BLaER1 treated with 17β-estradiol and CSF1 and Interleukin-3, amounts not matched to agents 10 nM and 100 nM (cell line): ENCODE results near the gene TOPBP1.
A peak's percentile ranks its signal among the peaks of the same experiment; 100 is the strongest.

ENCODE experiments used
- H3K27ac ChIP-seq, 11 experiments: shearing (Covaris generic); formaldehyde crosslinking; 2 replicates each; pipeline ENCODE4 v1.8.1; 2022
- H3K27me3 ChIP-seq, 11 experiments: shearing (Covaris generic); formaldehyde crosslinking; 2 replicates each; pipeline ENCODE4 v1.8.1; 2022
- H3K36me3 ChIP-seq, 11 experiments: shearing (Covaris generic); formaldehyde crosslinking; 2 replicates each; pipeline ENCODE4 v1.8.1; 2022
- H3K4me1 ChIP-seq, 10 experiments: shearing (Covaris generic); formaldehyde crosslinking; 2 replicates each; pipeline ENCODE4 v1.8.1; 2022
- H3K4me2 ChIP-seq, 11 experiments: shearing (Covaris generic); formaldehyde crosslinking; 2 replicates each; pipeline ENCODE4 v1.8.1; 2022
- H3K4me3 ChIP-seq, 10 experiments: shearing (Covaris generic); formaldehyde crosslinking; 2 replicates each; pipeline ENCODE4 v1.8.1; 2022
- H3K9ac ChIP-seq, 11 experiments: shearing (Covaris generic); formaldehyde crosslinking; 2 replicates each; pipeline ENCODE4 v1.8.1; 2022
- H3K9me3 ChIP-seq, 11 experiments: shearing (Covaris generic); formaldehyde crosslinking; replicated peaks in 1 of 11; 2 replicates each; pipeline ENCODE4 v1.8.1; 2022
- H4K20me1 ChIP-seq, 11 experiments: shearing (Covaris generic); formaldehyde crosslinking; 2 replicates each; pipeline ENCODE4 v1.8.1; 2022
- Cebpa-rat ChIP-seq, 11 experiments: shearing (Covaris generic); IDR thresholded peaks; 2 replicates each; pipeline ENCODE4 v1.8.1; 2022

The TOPBP1 gene

DNA sequence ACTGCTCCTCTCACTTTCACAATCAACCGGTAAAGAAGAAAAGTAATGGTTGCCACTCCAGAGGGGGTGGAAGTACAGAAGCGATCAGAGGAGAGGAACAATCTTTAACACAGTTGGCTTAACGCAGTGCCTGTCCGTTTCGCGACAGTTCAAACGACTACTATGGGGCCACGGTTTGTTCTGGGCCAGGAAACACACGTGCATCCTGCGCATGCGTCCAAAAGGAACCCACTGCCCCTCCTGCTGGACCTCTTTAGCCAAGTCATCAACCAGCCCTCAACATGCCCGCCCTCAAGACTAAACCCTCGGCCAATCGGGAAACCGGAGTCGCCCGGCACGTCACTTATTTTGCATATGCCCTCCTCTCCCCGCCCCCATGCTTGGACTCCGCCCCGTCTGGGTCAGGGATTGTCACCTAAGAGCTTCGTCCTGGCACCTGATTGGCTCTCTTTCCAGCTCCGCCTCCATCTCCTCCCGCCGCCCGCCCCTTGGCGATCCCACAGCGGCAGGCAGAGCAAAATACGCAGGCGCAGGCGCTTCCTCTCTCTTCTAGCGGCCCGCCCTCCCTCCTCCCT is 88.6 kb downstream of the TOPBP1 start:
- no peaks in the 10 kb centered on the region for H3K9me3 ChIP-seq
- no peaks in the 10 kb centered on the region for H3K27me3 ChIP-seq
- H3K36me3 ChIP-seq, result peaks cover 29 to 34% (median 33%) of the 10 kb centered on the region in 11 experiments
- peak overlapping the region; percentile 71 to 96 (median 86) for H3K4me3 ChIP-seq
- H4K20me1 ChIP-seq, result peaks cover 36 to 42% (median 40%) of the 10 kb centered on the region in 11 experiments
- H3K4me2 ChIP-seq, result peak overlapping the region; percentile 73 to 91 (median 87)
- H3K9ac ChIP-seq, result peak overlapping the region; percentile 97 to 99 (median 98)
- no peak for TF ChIP-seq Cebpa-rat (IDR thresholded peaks at IDR 0.05)
- peaks cover 44 to 74% (median 68%) of the 10 kb centered on the region in 10 experiments for H3K4me1 ChIP-seq
- H3K27ac ChIP-seq, result peak overlapping the region; percentile 97 to 99 (median 98)

DNA sequence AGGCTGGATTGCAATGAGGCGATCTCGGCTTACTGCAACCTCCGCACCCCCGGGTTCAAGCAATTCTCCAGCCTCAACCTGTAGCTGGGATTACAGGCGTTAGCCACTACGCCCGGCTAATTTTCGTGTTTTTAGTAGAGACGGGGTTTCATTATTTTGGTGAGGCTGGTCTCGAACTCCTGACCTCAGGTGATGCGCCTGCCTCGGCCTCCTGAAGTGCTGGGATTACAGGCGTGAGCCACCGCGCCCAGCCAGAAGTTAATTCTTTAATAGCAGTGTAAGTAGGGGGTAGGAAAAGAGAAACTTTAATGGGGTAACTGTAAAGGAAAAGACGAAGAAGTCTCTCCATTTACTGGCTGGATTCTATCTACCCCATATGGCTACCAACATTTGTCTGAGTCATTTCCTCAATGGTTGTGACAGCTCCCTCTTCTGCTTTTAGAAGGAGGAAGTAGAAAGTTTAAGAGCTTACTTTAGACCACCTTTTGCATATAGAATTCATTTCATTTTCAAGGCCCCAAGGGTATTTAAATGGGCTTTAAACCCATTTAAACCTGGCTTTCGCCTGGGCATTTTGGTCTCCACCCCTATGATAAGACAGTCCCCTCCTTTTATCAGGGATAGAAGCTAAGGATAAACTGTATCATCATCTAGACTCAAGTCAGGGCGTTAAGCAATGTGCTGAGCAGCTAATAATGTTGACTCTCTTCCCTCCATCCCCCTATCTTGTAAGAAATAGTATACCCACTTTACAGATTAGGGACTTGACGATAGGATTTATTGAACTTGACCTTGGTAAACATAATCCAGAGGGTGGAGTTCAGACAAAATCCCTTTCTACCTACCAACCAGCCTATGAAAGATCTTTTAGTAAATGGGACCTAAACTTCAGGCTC is 89.3 kb downstream of the TOPBP1 start:
- Histone ChIP-seq H4K20me1 (peaks cover 28 to 35% (median 32%) of the 10 kb centered on the region in 11 experiments), H3K4me3 (peak overlapping the region; percentile 40 to 65 (median 51); a peak in 19 of 20 replicates), H3K27ac (peak overlapping the region; percentile 97 to 99 (median 98)), H3K36me3 (peaks cover 22 to 27% (median 26%) of the 10 kb centered on the region in 11 experiments), H3K27me3 (no peaks in the 10 kb centered on the region), H3K9me3 (no peaks in the 10 kb centered on the region), H3K4me1 (peaks cover 39 to 74% (median 64%) of the 10 kb centered on the region in 10 experiments), H3K4me2 (peak overlapping the region; percentile 73 to 91 (median 87)), H3K9ac (peak overlapping the region; percentile 81 to 94 (median 87))
- peak in 1 of 11 experiments; percentile 44; a peak in 2 of 22 replicates for TF ChIP-seq Cebpa-rat (IDR thresholded peaks at IDR 0.05)

DNA sequence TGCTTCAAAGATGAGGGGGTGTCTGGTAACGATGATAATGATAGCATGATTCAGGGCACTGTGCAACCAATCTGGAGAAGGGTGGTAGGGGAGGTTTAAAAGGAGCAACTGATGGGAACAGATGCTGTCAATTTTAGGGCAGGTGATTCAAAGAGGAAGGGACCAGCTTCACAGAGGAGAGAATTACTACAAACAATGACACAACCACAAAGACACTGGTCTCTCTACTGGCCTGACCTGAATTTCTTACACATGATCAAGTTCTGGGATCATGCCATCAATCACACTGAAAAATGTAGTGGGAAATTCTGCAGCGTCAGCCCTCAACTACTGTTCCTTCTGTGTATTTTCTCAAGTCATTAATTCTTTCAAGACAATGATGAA is 90.8 kb downstream of the TOPBP1 start:
- H3K27me3 ChIP-seq, result no peaks in the 10 kb centered on the region
- peaks cover 14 to 20% (median 18%) of the 10 kb centered on the region in 11 experiments for H4K20me1 ChIP-seq
- H3K4me3 ChIP-seq, result no peak overlapping the region
- no peak for TF ChIP-seq Cebpa-rat (IDR thresholded peaks at IDR 0.05)
- peak overlapping the region in 8 of 11 experiments; percentile 97 to 99 (median 98); a peak in 16 of 22 replicates for H3K27ac ChIP-seq
- peak overlapping the region in 7 of 11 experiments; percentile 85 to 91 (median 88); a peak in 13 of 22 replicates for H3K4me2 ChIP-seq
- H3K4me1 ChIP-seq, result peaks cover 35 to 69% (median 58%) of the 10 kb centered on the region in 10 experiments
- H3K9ac ChIP-seq, result no peak overlapping the region
- H3K36me3 ChIP-seq, result peaks cover 7 to 12% (median 11%) of the 10 kb centered on the region in 11 experiments
- H3K9me3 ChIP-seq, result no peaks in the 10 kb centered on the region

GRCh38 chr3:133570139-133570936 is 91.4 kb downstream of the TOPBP1 start:
- peak overlapping the region in 8 of 11 experiments; percentile 3 to 99 (median 97); a peak in 11 of 22 replicates for H3K27ac ChIP-seq

GRCh38 chr3:133568294-133569014 is 93.3 kb downstream of the TOPBP1 start:
- Histone ChIP-seq H3K4me2 (peak overlapping the region in 5 of 11 experiments; percentile 28 to 91 (median 88); a peak in 10 of 22 replicates), H3K4me1 (peaks cover 25 to 65% (median 49%) of the 10 kb centered on the region in 10 experiments), H3K36me3 (no peaks in the 10 kb centered on the region), H3K4me3 (no peak overlapping the region), H4K20me1 (no peaks in the 10 kb centered on the region), H3K27ac (peak overlapping the region in 1 of 11 experiments; percentile 1; a peak in 2 of 22 replicates), H3K9me3 (no peaks in the 10 kb centered on the region), H3K27me3 (no peaks in the 10 kb centered on the region), H3K9ac (no peak overlapping the region)
- no peak for TF ChIP-seq Cebpa-rat (IDR thresholded peaks at IDR 0.05)

More at GRCh38 chr3:133570139-133570936, 91.4 kb downstream of the TOPBP1 start:
- no peaks in the 10 kb centered on the region for H3K9me3 ChIP-seq
- no peak for TF ChIP-seq Cebpa-rat (IDR thresholded peaks at IDR 0.05)
- H3K36me3 ChIP-seq, result peaks cover 3 to 6% (median 5%) of the 10 kb centered on the region in 11 experiments; a peak in 18 of 22 replicates
- H3K4me1 ChIP-seq, result peaks cover 29 to 65% (median 52%) of the 10 kb centered on the region in 10 experiments
- H3K4me2 ChIP-seq, result peak overlapping the region in 7 of 11 experiments; percentile 85 to 91 (median 88); a peak in 14 of 22 replicates
- no peak overlapping the region for H3K9ac ChIP-seq
- H3K27me3 ChIP-seq, result no peaks in the 10 kb centered on the region
- H3K4me3 ChIP-seq, result no peak overlapping the region
- H4K20me1 ChIP-seq, result peaks cover 8 to 14% (median 12%) of the 10 kb centered on the region in 11 experiments

- H3K27me3 ChIP-seq, result no peaks in the 10 kb centered on the region
- peaks cover 3 to 10% (median 7%) of the 10 kb centered on the region in 11 experiments for H3K9me3 ChIP-seq
- TF ChIP-seq Cebpa-rat (IDR thresholded peaks at IDR 0.05), result no peak
- H3K4me2 ChIP-seq, result no peak overlapping the region
- H3K4me3 ChIP-seq, result no peak overlapping the region
- no peak overlapping the region for H3K9ac ChIP-seq
- H3K4me1 ChIP-seq, result peaks cover 9 to 35% (median 14%) of the 10 kb centered on the region in 10 experiments; a peak in 19 of 20 replicates
- H3K27ac ChIP-seq, result no peak overlapping the region
- no peaks in the 10 kb centered on the region for H3K36me3 ChIP-seq
- H4K20me1 ChIP-seq, result no peaks in the 10 kb centered on the region
Measured at GRCh38 chr3:133563816-133564215, 97.9 kb downstream of the TOPBP1 start.

- Histone ChIP-seq H3K36me3 (no peaks in the 10 kb centered on the region), H4K20me1 (no peaks in the 10 kb centered on the region), H3K4me3 (no peak overlapping the region), H3K27ac (no peak overlapping the region), H3K9me3 (peaks cover 8 to 16% (median 13%) of the 10 kb centered on the region in 11 experiments), H3K9ac (no peak overlapping the region), H3K27me3 (no peaks in the 10 kb centered on the region), H3K4me2 (no peak overlapping the region), H3K4me1 (peaks cover 9 to 29% (median 11%) of the 10 kb centered on the region in 10 experiments; a peak in 18 of 20 replicates)
- TF ChIP-seq Cebpa-rat (IDR thresholded peaks at IDR 0.05), result no peak
Measured at GRCh38 chr3:133563186-133563591, 98.6 kb downstream of the TOPBP1 start.

DNA sequence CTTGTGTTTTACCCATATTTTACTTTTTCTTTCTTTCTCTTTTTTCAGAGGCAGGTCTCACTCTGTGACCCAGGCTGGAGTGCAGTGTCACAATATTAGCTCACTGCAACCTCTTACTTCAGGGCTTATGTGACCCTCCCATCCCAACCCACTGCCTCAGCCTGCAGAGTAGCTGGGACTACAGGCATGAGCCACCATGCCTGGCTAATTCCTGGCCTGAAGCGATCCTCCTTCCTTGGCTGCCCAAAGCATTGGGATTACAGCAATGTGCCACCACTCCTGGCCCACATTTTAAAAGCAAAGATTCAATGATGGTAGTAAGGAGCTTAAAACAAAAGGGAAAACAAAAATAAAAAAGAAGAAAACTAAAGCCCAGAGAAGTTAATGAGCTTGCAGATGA is 99.4 kb downstream of the TOPBP1 start:
- H3K36me3 ChIP-seq, result no peaks in the 10 kb centered on the region
- no peak overlapping the region for H3K27ac ChIP-seq
- H3K27me3 ChIP-seq, result no peaks in the 10 kb centered on the region
- peaks cover 6 to 22% (median 8%) of the 10 kb centered on the region in 10 experiments; a peak in 18 of 20 replicates for H3K4me1 ChIP-seq
- H3K9me3 ChIP-seq, result peaks cover 8 to 20% (median 16%) of the 10 kb centered on the region in 11 experiments
- no peak overlapping the region for H3K9ac ChIP-seq
- H4K20me1 ChIP-seq, result no peaks in the 10 kb centered on the region
- 0 out of 22 replicates have a peak overlapping the region, but pooled peaks of 1 of the 11 experiments have one; percentile 31 for H3K4me2 ChIP-seq
- no peak for TF ChIP-seq Cebpa-rat (IDR thresholded peaks at IDR 0.05)
- H3K4me3 ChIP-seq, result no peak overlapping the region
